SKM-1 treated with dmso at 0.1 percent for 144 hours (cell line): Measurements from ENCODE around the gene DLL1.

Experiments used
- DNase-seq: peaks from one replicate; lab custom pipeline; 2025; ENCODE audit not compliant: unreplicated experiment; lab: John Stamatoyannopoulos, UW

Gene DLL1

GRCh38 chr6:170283212-170284081 lies 7.4 kb downstream of the DLL1 start:
- no peak for DNase-seq

- DNase-seq = no peak
Measured at GRCh38 chr6:170282512-170283158, 8.2 kb downstream of the DLL1 start.

GRCh38 chr6:170281331-170282292 lies 9.3 kb downstream of the DLL1 start:
- no peak for DNase-seq

- DNase-seq = no peak
Measured at GRCh38 chr6:170280689-170281045, 10.2 kb downstream of the DLL1 start.

- DNase-seq = no peak
Measured at GRCh38 chr6:170279977-170280688, 10.7 kb downstream of the DLL1 start.

- no peak for DNase-seq
Measured at GRCh38 chr6:170279426-170279825, 11.5 kb downstream of the DLL1 start.

GRCh38 chr6:170278743-170279094 lies 12.2 kb downstream of the DLL1 start:
- no peak for DNase-seq

GRCh38 chr6:170277893-170278742 lies 12.8 kb downstream of the DLL1 start:
- DNase-seq = no peak

GRCh38 chr6:170276369-170277057 lies 14.4 kb downstream of the DLL1 start:
- DNase-seq = no peak

- DNase-seq = no peak
Measured at GRCh38 chr6:170274713-170275560, 15.9 kb downstream of the DLL1 start.

GRCh38 chr6:170273681-170274080 lies 17.2 kb downstream of the DLL1 start:
- no peak for DNase-seq

GRCh38 chr6:170273191-170273590 lies 17.7 kb downstream of the DLL1 start:
- DNase-seq = no peak

- no peak for DNase-seq
Measured at GRCh38 chr6:170272341-170273065, 18.4 kb downstream of the DLL1 start.

- DNase-seq = no peak
Measured at GRCh38 chr6:170271771-170272314, 19.0 kb downstream of the DLL1 start.

GRCh38 chr6:170270984-170271593 lies 19.8 kb downstream of the DLL1 start:
- no peak for DNase-seq

- DNase-seq = no peak
Measured at GRCh38 chr6:170269846-170270541, 20.9 kb downstream of the DLL1 start.
